CD4-positive, alpha-beta T cell (primary cell): ENCODE data around the gene NEK7. TPM values are rescaled to one million over a fixed set of nuclear protein-coding genes. Genes with fewer than 3 reads are reported as not detected.

Experiments
- ATAC-seq: fragments of 200-7000 bp; cut with Tn5 transposase; one replicate; pipeline ENCODE4 v1.10.0; 2022; ENCODE audit warnings: mild to moderate bottlenecking; ENCODE audit not compliant: poor library complexity
- CTCF ChIA-PET: fragments of 350-600 bp; sonication (Branson Sonifier 250); formaldehyde crosslinking; loops from one replicate; lab custom pipeline; 2021; ENCODE audit warnings: antibody characterized with exemption, inconsistent platforms; lab: Charles Lee
- POLR2A ChIA-PET: fragments of 350-600 bp; sonication (Branson Sonifier 250); formaldehyde crosslinking; loops from one replicate; lab custom pipeline; 2021; ENCODE audit warnings: antibody characterized with exemption, inconsistent platforms; lab: Charles Lee
- DNase-seq, 14 experiments: peaks; one replicate each; pipeline ENCODE4 v3.0.0-alpha.2; 2013 to 2020; ENCODE audit warnings: mixed read lengths in 2 of 14
- H3K27ac ChIP-seq, 2 donors: one replicate each; pipeline versions ENCODE4 v1.5.1 to v1.7.0; 2013; ENCODE audit warnings: low read length in 2 of 2, low read depth in 1 of 2, mild to moderate bottlenecking in 1 of 2
- H3K27me3 ChIP-seq, 2 experiments: 1 replicate in 1 of 2; 2 replicates in 1 of 2; pipeline versions ENCODE4 v1.6.1 to v1.7.0; 2013; ENCODE audit warnings: low read length in 2 of 2, control low read depth in 1 of 2, mild to moderate bottlenecking in 1 of 2, moderate library complexity in 1 of 2; ENCODE audit not compliant: insufficient read depth in 2 of 2, control insufficient read depth in 1 of 2
- H3K36me3 ChIP-seq: one replicate; pipeline ENCODE4 v1.6.1; 2013; ENCODE audit warnings: low read length, control low read depth; ENCODE audit not compliant: insufficient read depth
- H3K4me1 ChIP-seq: one replicate; pipeline ENCODE4 v1.6.1; 2013; ENCODE audit warnings: low read length, control low read depth; ENCODE audit not compliant: insufficient read depth
- H3K4me3 ChIP-seq: one replicate; pipeline ENCODE4 v1.5.1; 2013; ENCODE audit warnings: mild to moderate bottlenecking, low read length, moderate library complexity
- H3K9me3 ChIP-seq, 2 experiments: 1 replicate in 1 of 2; 2 replicates in 1 of 2; pipeline versions ENCODE4 v1.6.1 to v1.7.0; 2013; ENCODE audit warnings: low read length in 2 of 2, mild to moderate bottlenecking in 2 of 2, control low read depth in 1 of 2, moderate library complexity in 1 of 2; ENCODE audit not compliant: control insufficient read depth in 1 of 2, insufficient read depth in 1 of 2
- H3K27ac Mint-ChIP-seq: one replicate; pipeline ENCODE4 v1.8.0; 2020; ENCODE audit warnings: mixed read lengths
- H3K27me3 Mint-ChIP-seq: one replicate; pipeline ENCODE4 v1.8.0; 2021; ENCODE audit warnings: mixed read lengths
- H3K36me3 Mint-ChIP-seq: one replicate; pipeline ENCODE4 v1.8.0; 2021; ENCODE audit warnings: low read depth, mixed read lengths
- H3K4me1 Mint-ChIP-seq: one replicate; pipeline ENCODE4 v1.8.0; 2021; ENCODE audit warnings: low read depth, mixed read lengths
- H3K4me3 Mint-ChIP-seq: one replicate; pipeline ENCODE4 v1.8.0; 2020; ENCODE audit warnings: mild to moderate bottlenecking, mixed read lengths
- H3K9me3 Mint-ChIP-seq: one replicate; pipeline ENCODE4 v1.8.0; 2020; ENCODE audit warnings: mixed read lengths
- CTCF ChIP-seq: fragments of 200-600 bp; IDR thresholded peaks from one replicate; pipeline ENCODE4 v1.8.0; 2022; ENCODE audit warnings: antibody characterized with exemption, mild to moderate bottlenecking
- intact Hi-C, 2 experiments: fragments of 100-400 bp; cut with DNase I in 1 of 2; cut with micrococcal nuclease in 1 of 2; formaldehyde crosslinking; loops; one replicate each; pipeline versions ENCODE4 v1.15.1 to v1.9.0; 2023 to 2025; cut with DNase I, micrococcal nuclease
- total RNA-seq, 174 experiments: library from RNA in 2 of 174; stranded (reverse) in 2 of 174; gene quantifications; one replicate each; pipeline ENCODE4 v1.2.3 and lab custom pipeline; 2021 to 2026

The NEK7 gene
- total RNA-seq, 2 experiments from 2014 or later = 11.8 to 13.0 TPM

GRCh38 chr1:198350456-198350855, 193.7 kb downstream of the NEK7 start:
- Histone ChIP-seq H3K36me3 (no peaks in the 10 kb centered on the region), H3K9me3 (no peaks in the 10 kb centered on the region), H3K27ac (no peak overlapping the region), H3K4me1 (no peaks in the 10 kb centered on the region), H3K27me3 (no peaks in the 10 kb centered on the region), H3K4me3 (no peak overlapping the region)
- Mint-ChIP-seq H3K4me1 (no peaks in the 10 kb centered on the region), H3K27ac (no peak overlapping the region), H3K27me3 (no peaks in the 10 kb centered on the region), H3K4me3 (no peak overlapping the region), H3K36me3 (no peaks in the 10 kb centered on the region), H3K9me3 (no peaks in the 10 kb centered on the region)
- intact Hi-C loops = no loop called here
- ATAC-seq (no peak), DNase-seq (peak in 2 of 14 experiments; percentile 1)
- no peak for TF ChIP-seq CTCF
- ChIA-PET CTCF (no interaction called here), POLR2A (no interaction called here)

- intact Hi-C loops = no loop called here
- Histone ChIP-seq H3K4me3 (no peak overlapping the region), H3K27ac (no peak overlapping the region), H3K36me3 (no peaks in the 10 kb centered on the region), H3K4me1 (no peaks in the 10 kb centered on the region), H3K27me3 (no peaks in the 10 kb centered on the region), H3K9me3 (no peaks in the 10 kb centered on the region)
- no peak overlapping the region for H3K27ac Mint-ChIP-seq
- no peak overlapping the region for H3K4me3 Mint-ChIP-seq
- ATAC-seq = no peak
- H3K9me3 Mint-ChIP-seq = no peaks in the 10 kb centered on the region
- DNase-seq = no peak
- TF ChIP-seq CTCF = no peak
- CTCF ChIA-PET = interaction anchor here (0.8 kb wide), 1 partner anchor 22 kb away, joined by 3 read pairs; no protein-coding TSS in a partner anchor
- POLR2A ChIA-PET = no interaction called here
- H3K4me1 Mint-ChIP-seq = no peaks in the 10 kb centered on the region
- H3K27me3 Mint-ChIP-seq = no peaks in the 10 kb centered on the region
- H3K36me3 Mint-ChIP-seq = no peaks in the 10 kb centered on the region
Measured at GRCh38 chr1:198352975-198353695, 196.3 kb downstream of the NEK7 start.

GRCh38 chr1:198357937-198358336, 201.1 kb downstream of the NEK7 start:
- no peak for ATAC-seq
- Histone ChIP-seq H3K9me3 (no peaks in the 10 kb centered on the region), H3K27ac (no peak overlapping the region), H3K36me3 (no peaks in the 10 kb centered on the region), H3K4me1 (no peaks in the 10 kb centered on the region), H3K4me3 (no peak overlapping the region), H3K27me3 (no peaks in the 10 kb centered on the region)
- POLR2A ChIA-PET = no interaction called here
- no peak for TF ChIP-seq CTCF
- Mint-ChIP-seq H3K27ac (no peak overlapping the region), H3K36me3 (no peaks in the 10 kb centered on the region), H3K27me3 (no peaks in the 10 kb centered on the region), H3K4me1 (no peaks in the 10 kb centered on the region), H3K9me3 (no peaks in the 10 kb centered on the region), H3K4me3 (no peak overlapping the region)
- CTCF ChIA-PET = no interaction called here
- DNase-seq = no peak
- intact Hi-C loops = loop anchor here (2.0 kb wide), 2 partner anchors 269 to 271 kb away; no protein-coding TSS in a partner anchor
